ENCODE data around the gene TNFSF8. TPM values are rescaled to one million over a fixed set of nuclear protein-coding genes. Genes with fewer than 3 reads are reported as not detected.

The TNFSF8 gene
- total RNA-seq, 1 donor from 2014 or later, result 0.96 TPM

- Histone ChIP-seq H3K27ac (no peak overlapping the region), H3K4me1 (no peaks in the 10 kb centered on the region), H3K36me3 (no peaks in the 10 kb centered on the region), H3K27me3 (no peaks in the 10 kb centered on the region), H3K4me3 (no peak overlapping the region), H3K9me3 (no peaks in the 10 kb centered on the region)
- TF ChIP-seq CTCF (IDR thresholded peaks at IDR 0.05), result no peak
- DNase-seq (ENCODE audit: low spot score in 2 of 2), result no peak
- intact Hi-C loops (cut with DNase I), result no loop called here
Observed at GRCh38 chr9:114916481-114916880, 13.9 kb downstream of the TNFSF8 start.

GRCh38 chr9:114914139-114914538 is 16.3 kb downstream of the TNFSF8 start:
- no peak for TF ChIP-seq CTCF (IDR thresholded peaks at IDR 0.05)
- Histone ChIP-seq H3K4me3 (no peak overlapping the region), H3K36me3 (no peaks in the 10 kb centered on the region), H3K4me1 (no peaks in the 10 kb centered on the region), H3K27me3 (no peaks in the 10 kb centered on the region), H3K9me3 (no peaks in the 10 kb centered on the region), H3K27ac (no peak overlapping the region)
- intact Hi-C loops (cut with DNase I), result loop anchor here (5.0 kb wide), 1 partner anchor 507 kb away; no protein-coding TSS in a partner anchor
- no peak for DNase-seq (ENCODE audit: low spot score in 2 of 2)

GRCh38 chr9:114913656-114914055 is 16.7 kb downstream of the TNFSF8 start:
- intact Hi-C loops (cut with DNase I), result loop anchor here (5.0 kb wide), 1 partner anchor 506 kb away; no protein-coding TSS in a partner anchor
- no peak overlapping the region for H3K27ac ChIP-seq
- DNase-seq (ENCODE audit: low spot score in 2 of 2), result no peak
- no peaks in the 10 kb centered on the region for H3K36me3 ChIP-seq
- no peaks in the 10 kb centered on the region for H3K9me3 ChIP-seq
- H3K4me1 ChIP-seq, result no peaks in the 10 kb centered on the region
- no peak for TF ChIP-seq CTCF (IDR thresholded peaks at IDR 0.05)
- H3K27me3 ChIP-seq, result no peaks in the 10 kb centered on the region
- no peak overlapping the region for H3K4me3 ChIP-seq

- intact Hi-C loops (cut with DNase I), result loop anchor here (5.0 kb wide), 1 partner anchor 506 kb away; no protein-coding TSS in a partner anchor
- Histone ChIP-seq H3K4me3 (no peak overlapping the region), H3K27ac (no peak overlapping the region), H3K27me3 (no peaks in the 10 kb centered on the region), H3K9me3 (no peaks in the 10 kb centered on the region), H3K36me3 (no peaks in the 10 kb centered on the region), H3K4me1 (no peaks in the 10 kb centered on the region)
- no peak for DNase-seq (ENCODE audit: low spot score in 2 of 2)
- no peak for TF ChIP-seq CTCF (IDR thresholded peaks at IDR 0.05)
Observed at GRCh38 chr9:114913217-114913616, 17.2 kb downstream of the TNFSF8 start.

- no peak overlapping the region for H3K27ac ChIP-seq
- intact Hi-C loops (cut with DNase I), result loop anchor here (5.0 kb wide), 1 partner anchor 504 kb away; no protein-coding TSS in a partner anchor
Observed at GRCh38 chr9:114911167-114911821, 19.1 kb downstream of the TNFSF8 start.

More at GRCh38 chr9:114911167-114911821, 19.1 kb downstream of the TNFSF8 start:
- Histone ChIP-seq H3K27me3 (no peaks in the 10 kb centered on the region), H3K36me3 (no peaks in the 10 kb centered on the region), H3K4me3 (no peak overlapping the region), H3K9me3 (no peaks in the 10 kb centered on the region), H3K4me1 (no peaks in the 10 kb centered on the region)
- TF ChIP-seq CTCF (IDR thresholded peaks at IDR 0.05), result peak; percentile 41 to 67 (median 59)
- no peak for DNase-seq (ENCODE audit: low spot score in 2 of 2)
